Sigmoid colon (tissue), 4 donors: Measurements from ENCODE around the gene PAQR6.

Experiments used
- CTCF ChIP-seq, 4 experiments: fragments of 450-650 bp in 3 of 4; fragments of 200-600 bp in 1 of 4; IDR thresholded peaks; one replicate each; pipeline ENCODE4 v1.5.1; 2016 to 2019; ENCODE audit warnings: antibody characterized with exemption in 4 of 4, mild to moderate bottlenecking in 3 of 4, moderate library complexity in 2 of 4
- EP300 ChIP-seq, 4 donors: sonication (generic); formaldehyde crosslinking; IDR thresholded peaks; one replicate each; pipeline ENCODE4 v1.6.1; 2017; ENCODE audit warnings: antibody characterized with exemption in 4 of 4
- POLR2A ChIP-seq, 2 donors: fragments of 450-650 bp; IDR thresholded peaks; one replicate each; pipeline ENCODE4 v1.6.1; 2016; ENCODE audit warnings: antibody characterized with exemption in 2 of 2, mild to moderate bottlenecking in 2 of 2, moderate library complexity in 2 of 2
- POLR2AphosphoS5 ChIP-seq, 4 donors: sonication (generic); formaldehyde crosslinking; IDR thresholded peaks; one replicate each; pipeline ENCODE4 v1.6.1; 2017; ENCODE audit warnings: antibody characterized with exemption in 4 of 4

GRCh38 chr1:156276532-156276931 is 28.7 kb upstream of the PAQR6 start:
- TF ChIP-seq POLR2A (IDR thresholded peaks at IDR 0.05) (no peak), POLR2AphosphoS5 (IDR thresholded peaks at IDR 0.05) (no peak), CTCF (IDR thresholded peaks at IDR 0.05) (no peak), EP300 (IDR thresholded peaks at IDR 0.05) (no peak)
